Measurements from ENCODE around the gene ADK.

DNA sequence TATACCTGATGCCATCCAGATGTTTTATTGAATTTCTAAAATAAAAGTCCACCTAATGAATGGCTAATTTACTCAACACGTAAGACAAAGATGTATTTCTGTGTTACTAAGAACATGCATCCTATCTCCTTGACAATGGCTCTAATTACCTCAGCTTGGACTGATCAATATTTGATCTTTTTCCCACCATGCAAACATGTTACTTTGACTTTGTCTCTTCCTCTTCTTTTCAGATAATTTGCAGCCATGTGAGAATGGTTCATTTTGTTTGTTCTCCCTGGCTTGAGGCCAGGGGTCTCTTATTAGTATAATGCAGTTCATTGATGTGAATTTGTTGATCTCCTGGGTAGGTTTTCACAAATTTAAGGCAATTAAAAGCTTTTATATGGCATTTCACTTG lies 302.1 kb downstream of the ADK start:
- TF ChIP-seq, protein P1, sequence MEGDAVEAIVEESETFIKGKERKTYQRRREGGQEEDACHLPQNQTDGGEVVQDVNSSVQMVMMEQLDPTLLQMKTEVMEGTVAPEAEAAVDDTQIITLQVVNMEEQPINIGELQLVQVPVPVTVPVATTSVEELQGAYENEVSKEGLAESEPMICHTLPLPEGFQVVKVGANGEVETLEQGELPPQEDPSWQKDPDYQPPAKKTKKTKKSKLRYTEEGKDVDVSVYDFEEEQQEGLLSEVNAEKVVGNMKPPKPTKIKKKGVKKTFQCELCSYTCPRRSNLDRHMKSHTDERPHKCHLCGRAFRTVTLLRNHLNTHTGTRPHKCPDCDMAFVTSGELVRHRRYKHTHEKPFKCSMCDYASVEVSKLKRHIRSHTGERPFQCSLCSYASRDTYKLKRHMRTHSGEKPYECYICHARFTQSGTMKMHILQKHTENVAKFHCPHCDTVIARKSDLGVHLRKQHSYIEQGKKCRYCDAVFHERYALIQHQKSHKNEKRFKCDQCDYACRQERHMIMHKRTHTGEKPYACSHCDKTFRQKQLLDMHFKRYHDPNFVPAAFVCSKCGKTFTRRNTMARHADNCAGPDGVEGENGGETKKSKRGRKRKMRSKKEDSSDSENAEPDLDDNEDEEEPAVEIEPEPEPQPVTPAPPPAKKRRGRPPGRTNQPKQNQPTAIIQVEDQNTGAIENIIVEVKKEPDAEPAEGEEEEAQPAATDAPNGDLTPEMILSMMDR (conservative IDR thresholded peaks at IDR 0.05 in 1 of 2, IDR thresholded peaks at IDR 0.05 in 1 of 2; ENCODE audit: low read depth in 1 of 2, low read length in 2 of 2): no peak
- no peak for TF ChIP-seq EZH2 (IDR thresholded peaks at IDR 0.05; ENCODE audit: low read length, missing control alignments)

Data from fibroblast of lung (primary cell).